AG04450 (cell line): ENCODE data around the gene RASSF9. TPM values are rescaled to one million over a fixed set of nuclear protein-coding genes. Genes with fewer than 3 reads are reported as not detected.

Source experiments
- CTCF ChIA-PET: fragments of 300-600, 350-600 bp; formaldehyde crosslinking; extraction: SDS; loops from one replicate; lab custom pipeline; 2022; ENCODE audit warnings: antibody characterized with exemption, inconsistent platforms; lab: Charles Lee
- POLR2A ChIA-PET: fragments of 350-600 bp; formaldehyde crosslinking; extraction: SDS; loops from one replicate; lab custom pipeline; 2021; ENCODE audit warnings: antibody characterized with exemption, inconsistent platforms; lab: Yijun Ruan, JAX
- DNase-seq: peaks from one replicate; pipeline ENCODE4 v3.0.0-alpha.2; 2011; ENCODE audit warnings: low read depth, low spot score
- H3K27ac ChIP-seq: one replicate; pipeline ENCODE4 v1.5.1; 2012; ENCODE audit warnings: low read depth, low read length, control low read depth
- H3K27me3 ChIP-seq: one replicate; pipeline ENCODE4 v1.6.0; 2012; ENCODE audit warnings: low read length; ENCODE audit not compliant: control insufficient read depth, insufficient read depth
- H3K4me3 ChIP-seq: 2 replicates; pipeline ENCODE4 v1.5.1; 2011; ENCODE audit warnings: mild to moderate bottlenecking, low read depth, low read length, control low read depth
- H3K9me3 ChIP-seq: 2 replicates; pipeline ENCODE4 v1.5.1; 2012; ENCODE audit warnings: low read length; ENCODE audit not compliant: control insufficient read depth, insufficient read depth
- polyA plus RNA-seq: library from polyadenylated mRNA; depleted of rRNA; stranded (reverse); fragments of >200 nt; gene quantifications from 2 replicates; pipeline ENCODE4 v1.2.3, GENCODE V29; 2011
- TF ChIP-seq, protein P1 (sequence below): IDR thresholded peaks from 2 replicates; pipeline ENCODE4 v1.5.1; 2011; ENCODE audit warnings: low read depth, low read length, control low read depth, inconsistent platforms

Gene RASSF9
- polyA plus RNA-seq, 1 experiment = 0.16 TPM

DNA sequence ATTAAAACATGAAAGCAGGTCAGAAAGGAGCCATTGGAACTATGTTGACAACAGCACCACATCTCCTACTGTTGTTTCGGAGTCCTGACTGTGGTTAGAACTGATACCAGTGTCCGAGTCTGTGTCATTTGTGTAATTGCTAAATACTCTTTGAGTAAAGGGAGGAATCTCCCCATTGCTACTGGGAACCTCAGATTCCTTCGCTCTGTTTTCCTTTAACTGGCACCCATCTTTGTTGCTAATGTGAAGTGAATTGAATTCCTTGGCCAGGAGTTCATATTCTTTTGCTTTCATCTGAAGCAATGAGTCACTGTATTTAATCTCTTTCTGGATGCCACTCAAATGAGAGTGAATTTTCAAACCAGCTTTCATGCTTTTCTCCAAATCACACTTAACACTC is 31.5 kb downstream of the RASSF9 start:
- DNase-seq = no peak
- no peak overlapping the region for H3K4me3 ChIP-seq
- H3K9me3 ChIP-seq = no peaks in the 10 kb centered on the region
- CTCF ChIA-PET = interaction anchor here (2.3 kb wide), 1 partner anchor 62 kb away, joined by 9 read pairs; no protein-coding TSS in a partner anchor
- POLR2A ChIA-PET = no interaction called here
- TF ChIP-seq, protein P1, sequence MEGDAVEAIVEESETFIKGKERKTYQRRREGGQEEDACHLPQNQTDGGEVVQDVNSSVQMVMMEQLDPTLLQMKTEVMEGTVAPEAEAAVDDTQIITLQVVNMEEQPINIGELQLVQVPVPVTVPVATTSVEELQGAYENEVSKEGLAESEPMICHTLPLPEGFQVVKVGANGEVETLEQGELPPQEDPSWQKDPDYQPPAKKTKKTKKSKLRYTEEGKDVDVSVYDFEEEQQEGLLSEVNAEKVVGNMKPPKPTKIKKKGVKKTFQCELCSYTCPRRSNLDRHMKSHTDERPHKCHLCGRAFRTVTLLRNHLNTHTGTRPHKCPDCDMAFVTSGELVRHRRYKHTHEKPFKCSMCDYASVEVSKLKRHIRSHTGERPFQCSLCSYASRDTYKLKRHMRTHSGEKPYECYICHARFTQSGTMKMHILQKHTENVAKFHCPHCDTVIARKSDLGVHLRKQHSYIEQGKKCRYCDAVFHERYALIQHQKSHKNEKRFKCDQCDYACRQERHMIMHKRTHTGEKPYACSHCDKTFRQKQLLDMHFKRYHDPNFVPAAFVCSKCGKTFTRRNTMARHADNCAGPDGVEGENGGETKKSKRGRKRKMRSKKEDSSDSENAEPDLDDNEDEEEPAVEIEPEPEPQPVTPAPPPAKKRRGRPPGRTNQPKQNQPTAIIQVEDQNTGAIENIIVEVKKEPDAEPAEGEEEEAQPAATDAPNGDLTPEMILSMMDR = no peak
- no peaks in the 10 kb centered on the region for H3K27me3 ChIP-seq
- no peak overlapping the region for H3K27ac ChIP-seq

DNA sequence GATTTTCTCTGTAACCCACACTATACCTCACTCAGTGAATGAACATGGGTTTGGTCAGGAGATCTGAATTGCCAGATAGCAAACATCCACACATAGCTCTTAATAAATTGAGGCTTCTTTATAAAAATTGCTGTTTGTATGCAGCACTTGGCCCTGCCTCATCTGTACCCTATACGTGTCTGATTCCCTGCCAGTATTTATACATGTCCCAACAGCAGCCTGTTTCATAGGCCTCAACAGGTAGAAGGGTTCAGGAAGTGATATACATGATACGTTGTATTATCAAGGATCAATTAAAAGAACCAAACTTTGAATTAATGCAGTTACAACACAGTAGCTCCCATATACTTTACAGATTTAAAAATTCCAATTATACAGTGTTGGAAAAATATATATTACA is 32.3 kb downstream of the RASSF9 start:
- Histone ChIP-seq H3K27ac (no peak overlapping the region), H3K4me3 (no peak overlapping the region), H3K27me3 (no peaks in the 10 kb centered on the region), H3K9me3 (no peaks in the 10 kb centered on the region)
- ChIA-PET CTCF (interaction anchor here (2.3 kb wide), 1 partner anchor 63 kb away, joined by 9 read pairs; no protein-coding TSS in a partner anchor), POLR2A (no interaction called here)
- no peak for DNase-seq
- TF ChIP-seq, protein P1 = no peak

DNA sequence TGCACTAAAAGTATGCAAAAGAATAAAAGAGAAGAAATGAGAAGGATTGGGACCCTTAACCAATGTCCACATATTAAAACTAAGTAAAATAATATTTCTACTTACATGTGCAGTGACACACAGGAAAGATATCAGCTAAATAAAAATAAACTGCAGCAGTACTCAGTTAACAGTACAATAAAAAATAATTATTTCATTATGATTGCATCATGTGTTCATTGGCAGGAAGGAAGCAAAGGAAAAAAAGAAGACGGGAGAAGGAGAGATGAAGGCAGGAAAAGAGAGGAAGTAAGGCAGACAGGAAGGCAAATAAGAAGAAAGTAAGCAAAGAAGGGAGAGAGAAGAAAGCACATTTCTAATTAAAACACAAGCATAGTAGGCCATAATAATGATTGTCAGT is 33.0 kb downstream of the RASSF9 start:
- TF ChIP-seq, protein P1 = no peak
- no peak for DNase-seq
- Histone ChIP-seq H3K27me3 (no peaks in the 10 kb centered on the region), H3K27ac (no peak overlapping the region), H3K4me3 (no peak overlapping the region), H3K9me3 (no peaks in the 10 kb centered on the region)
- ChIA-PET CTCF (no interaction called here), POLR2A (no interaction called here)

DNA sequence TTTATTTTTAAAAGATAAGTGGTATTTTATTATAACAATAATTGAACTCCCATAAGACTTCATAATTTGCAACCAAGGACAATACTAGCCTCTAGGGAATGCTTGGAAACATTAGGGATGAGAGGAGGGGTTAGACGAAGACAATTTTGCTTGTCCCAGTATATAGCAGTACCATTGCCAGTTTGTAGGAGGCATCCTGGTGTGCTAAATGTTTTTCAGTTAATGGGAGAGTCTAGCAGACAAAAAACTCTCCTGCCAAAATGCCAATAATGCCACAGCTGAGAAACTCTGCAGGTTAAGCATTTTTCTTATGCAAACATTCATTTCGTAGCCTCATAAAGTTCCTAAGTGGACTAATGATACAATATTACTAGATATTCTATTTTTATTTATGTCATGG is 38.1 kb downstream of the RASSF9 start:
- ChIA-PET CTCF (no interaction called here), POLR2A (no interaction called here)
- Histone ChIP-seq H3K27me3 (no peaks in the 10 kb centered on the region), H3K4me3 (no peak overlapping the region), H3K27ac (no peak overlapping the region), H3K9me3 (no peaks in the 10 kb centered on the region)
- TF ChIP-seq, protein P1 = no peak
- no peak for DNase-seq

DNA sequence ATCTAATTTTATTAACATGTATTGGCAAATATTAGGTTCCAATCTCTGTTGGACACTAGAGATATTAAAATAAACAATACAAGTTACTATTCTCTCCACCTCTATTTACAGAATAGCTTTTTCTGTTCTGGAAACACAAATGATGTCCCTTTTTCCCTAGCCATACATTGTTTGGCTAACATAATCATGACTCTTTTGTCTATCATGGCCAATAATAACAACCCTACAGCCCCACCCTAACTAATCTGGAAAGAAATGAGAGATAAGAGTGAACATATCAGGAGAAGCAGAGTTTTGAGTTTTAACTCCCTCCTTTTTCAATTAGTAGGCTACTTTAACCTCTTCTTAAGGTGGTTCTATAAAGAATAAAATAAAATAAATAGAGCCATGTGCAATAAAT is 40.2 kb downstream of the RASSF9 start:
- Histone ChIP-seq H3K9me3 (no peaks in the 10 kb centered on the region), H3K27me3 (no peaks in the 10 kb centered on the region), H3K4me3 (no peak overlapping the region), H3K27ac (no peak overlapping the region)
- ChIA-PET POLR2A (no interaction called here), CTCF (no interaction called here)
- TF ChIP-seq, protein P1 = no peak
- DNase-seq = no peak
